Thoracic aorta (tissue), 2 donors: ENCODE data around the gene WNK4. TPM values are rescaled to one million over a fixed set of nuclear protein-coding genes. Genes with fewer than 3 reads are reported as not detected.

Experiments used
- ATAC-seq: fragments of 150-250 bp; one replicate; pipeline ENCODE4 v1.8.0; 2017; ENCODE audit warnings: low read depth; ENCODE audit not compliant: insufficient number of reproducible peaks, low FRiP score
- DNase-seq: peaks from one replicate; pipeline ENCODE4 v3.0.0-alpha.2; 2020; ENCODE audit warnings: low spot score
- H3K27ac ChIP-seq, 2 donors: fragments of 200-600 bp; sonication (generic); 1 replicate in 1 of 2; 2 replicates in 1 of 2; pipeline ENCODE4 v1.5.1; 2016; ENCODE audit warnings: mild to moderate bottlenecking in 2 of 2, moderate library complexity in 2 of 2
- H3K27me3 ChIP-seq: fragments of 200-600 bp; sonication (generic); replicated peaks from 2 replicates; pipeline ENCODE4 v1.6.0; 2016; ENCODE audit warnings: mild to moderate bottlenecking; ENCODE audit not compliant: insufficient read depth
- H3K36me3 ChIP-seq: fragments of 200-600 bp; sonication (generic); one replicate; pipeline ENCODE4 v1.5.1; 2016
- H3K4me1 ChIP-seq, 2 donors: fragments of 200-600 bp; sonication (generic); 1 replicate in 1 of 2; 2 replicates in 1 of 2; pipeline versions ENCODE4 v1.5.1 to v1.6.0; 2016; ENCODE audit warnings: low read depth in 2 of 2, mild to moderate bottlenecking in 1 of 2; ENCODE audit not compliant: control insufficient read depth in 1 of 2
- H3K4me3 ChIP-seq: fragments of 200-600 bp; sonication (generic); 2 replicates; pipeline ENCODE4 v1.5.1; 2016; ENCODE audit warnings: mild to moderate bottlenecking
- H3K9me3 ChIP-seq: fragments of 200-600 bp; sonication (generic); 2 replicates; pipeline ENCODE4 v1.5.1; 2016
- total RNA-seq, 2 donors: library from RNA; depleted of rRNA; stranded (reverse); fragments of >200 nt; gene quantifications; one replicate each; pipeline versions ENCODE4 v1.1.0 to v1.2.3, GENCODE V29; 2016
- TF ChIP-seq, protein P1 (sequence below): fragments of 200-600 bp; sonication (generic); IDR thresholded peaks from one replicate; pipeline ENCODE4 v1.5.1; 2019; ENCODE audit warnings: antibody characterized with exemption

The WNK4 gene
- total RNA-seq, 2 donors from 2014 or later = not detected

DNA sequence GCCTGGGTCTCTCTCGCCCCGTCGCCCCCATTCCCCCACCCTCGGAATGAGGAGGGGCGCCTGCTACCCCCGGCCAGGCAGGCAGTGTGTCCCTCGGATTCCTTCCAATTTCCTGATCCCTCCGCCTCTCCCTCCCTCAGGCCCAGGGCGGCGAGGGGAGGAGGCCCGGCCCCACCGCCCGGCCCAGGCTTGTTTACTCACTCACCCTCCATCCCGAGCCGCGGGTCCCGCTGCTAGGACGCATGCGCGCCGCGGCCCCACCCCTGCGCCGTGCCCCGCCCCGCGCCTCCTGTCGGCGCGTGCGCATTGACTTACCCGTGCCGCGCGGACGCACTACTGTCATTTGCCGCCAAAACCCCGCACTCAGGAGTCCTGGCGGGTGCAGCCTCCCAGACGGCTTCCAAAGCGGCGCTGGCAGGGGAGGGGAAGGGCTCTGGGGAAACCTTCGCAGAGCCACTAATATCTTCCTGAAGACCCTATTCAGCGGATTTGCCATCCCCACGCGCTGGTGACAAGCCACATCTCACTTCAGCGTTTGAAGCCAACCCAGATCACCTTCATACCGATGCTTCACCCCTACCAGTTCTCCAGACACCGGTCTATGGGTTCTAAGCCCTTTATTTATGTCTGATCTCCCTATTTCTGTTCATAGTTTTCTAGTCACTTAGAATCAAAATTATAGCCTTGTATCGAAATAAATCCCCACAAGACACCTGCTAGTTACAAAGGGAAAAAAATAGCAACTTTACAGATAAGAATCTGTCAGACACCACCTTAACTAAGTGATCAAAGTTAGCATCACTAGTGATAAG, 35.4 kb upstream of the WNK4 start, which contains the start of gene EZH1:
EZH1 (minus strand) TSS at position 235 of the 812 bp plus-strand sequence. CDS start 16,099 bp downstream, outside the sequence.
- Histone ChIP-seq H3K27ac (peak within 1 kb of the TSS; percentile 89 to 93), H3K4me1 (peaks cover 7 to 13% of the 10 kb centered on the region in 2 donors), H3K36me3 (no peaks in the 10 kb centered on the region), H3K4me3 (peak within 1 kb of the TSS; percentile 93), H3K9me3 (no peaks in the 10 kb centered on the region), H3K27me3 (no peaks in the 10 kb centered on the region)
- TF ChIP-seq, protein P1, sequence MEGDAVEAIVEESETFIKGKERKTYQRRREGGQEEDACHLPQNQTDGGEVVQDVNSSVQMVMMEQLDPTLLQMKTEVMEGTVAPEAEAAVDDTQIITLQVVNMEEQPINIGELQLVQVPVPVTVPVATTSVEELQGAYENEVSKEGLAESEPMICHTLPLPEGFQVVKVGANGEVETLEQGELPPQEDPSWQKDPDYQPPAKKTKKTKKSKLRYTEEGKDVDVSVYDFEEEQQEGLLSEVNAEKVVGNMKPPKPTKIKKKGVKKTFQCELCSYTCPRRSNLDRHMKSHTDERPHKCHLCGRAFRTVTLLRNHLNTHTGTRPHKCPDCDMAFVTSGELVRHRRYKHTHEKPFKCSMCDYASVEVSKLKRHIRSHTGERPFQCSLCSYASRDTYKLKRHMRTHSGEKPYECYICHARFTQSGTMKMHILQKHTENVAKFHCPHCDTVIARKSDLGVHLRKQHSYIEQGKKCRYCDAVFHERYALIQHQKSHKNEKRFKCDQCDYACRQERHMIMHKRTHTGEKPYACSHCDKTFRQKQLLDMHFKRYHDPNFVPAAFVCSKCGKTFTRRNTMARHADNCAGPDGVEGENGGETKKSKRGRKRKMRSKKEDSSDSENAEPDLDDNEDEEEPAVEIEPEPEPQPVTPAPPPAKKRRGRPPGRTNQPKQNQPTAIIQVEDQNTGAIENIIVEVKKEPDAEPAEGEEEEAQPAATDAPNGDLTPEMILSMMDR = peak; percentile 12
- ATAC-seq = peak; percentile 93
- peak; percentile 54 for DNase-seq

DNA sequence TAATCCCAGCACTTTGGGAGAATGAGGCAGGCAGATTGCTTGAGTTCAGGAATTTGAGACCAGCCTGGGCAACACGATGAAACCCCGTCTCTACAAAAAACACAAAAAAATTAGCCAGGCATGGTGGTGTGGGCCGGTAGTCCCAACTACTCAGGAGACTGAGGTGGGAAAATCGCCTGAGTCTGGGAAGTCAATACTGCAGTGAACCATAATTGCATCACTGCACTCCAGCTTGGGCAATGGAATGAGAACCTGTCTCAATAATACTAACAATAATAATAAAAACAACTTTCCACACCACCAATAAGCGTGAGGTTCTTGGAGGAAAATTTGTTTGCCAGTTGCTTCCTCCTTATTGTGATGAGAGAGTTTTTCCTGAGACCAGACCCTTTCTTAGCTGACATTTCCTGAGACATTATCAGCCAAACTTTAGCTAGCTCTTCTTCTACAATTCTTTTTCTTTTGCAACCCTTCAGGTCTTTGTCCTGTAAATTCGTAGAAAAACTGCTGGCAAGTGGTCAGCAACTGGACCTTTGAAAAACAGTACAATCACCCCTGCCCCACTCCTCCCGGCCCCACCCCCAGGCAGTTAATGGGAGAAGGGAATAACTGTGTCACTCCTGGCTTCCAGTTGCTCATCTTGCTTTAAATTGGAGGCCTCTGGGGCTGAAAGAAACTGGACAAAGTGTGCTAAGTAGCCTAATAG, 32.1 kb upstream of the WNK4 start:
- no peak overlapping the region for H3K4me3 ChIP-seq
- no peak for ATAC-seq
- H3K27me3 ChIP-seq = no peaks in the 10 kb centered on the region
- peaks cover 8 to 13% of the 10 kb centered on the region in 2 donors for H3K4me1 ChIP-seq
- H3K9me3 ChIP-seq = no peaks in the 10 kb centered on the region
- no peaks in the 10 kb centered on the region for H3K36me3 ChIP-seq
- H3K27ac ChIP-seq = peak overlapping the region in 1 of 2 donors; percentile 2
- DNase-seq = no peak
- TF ChIP-seq, protein P1 = no peak

DNA sequence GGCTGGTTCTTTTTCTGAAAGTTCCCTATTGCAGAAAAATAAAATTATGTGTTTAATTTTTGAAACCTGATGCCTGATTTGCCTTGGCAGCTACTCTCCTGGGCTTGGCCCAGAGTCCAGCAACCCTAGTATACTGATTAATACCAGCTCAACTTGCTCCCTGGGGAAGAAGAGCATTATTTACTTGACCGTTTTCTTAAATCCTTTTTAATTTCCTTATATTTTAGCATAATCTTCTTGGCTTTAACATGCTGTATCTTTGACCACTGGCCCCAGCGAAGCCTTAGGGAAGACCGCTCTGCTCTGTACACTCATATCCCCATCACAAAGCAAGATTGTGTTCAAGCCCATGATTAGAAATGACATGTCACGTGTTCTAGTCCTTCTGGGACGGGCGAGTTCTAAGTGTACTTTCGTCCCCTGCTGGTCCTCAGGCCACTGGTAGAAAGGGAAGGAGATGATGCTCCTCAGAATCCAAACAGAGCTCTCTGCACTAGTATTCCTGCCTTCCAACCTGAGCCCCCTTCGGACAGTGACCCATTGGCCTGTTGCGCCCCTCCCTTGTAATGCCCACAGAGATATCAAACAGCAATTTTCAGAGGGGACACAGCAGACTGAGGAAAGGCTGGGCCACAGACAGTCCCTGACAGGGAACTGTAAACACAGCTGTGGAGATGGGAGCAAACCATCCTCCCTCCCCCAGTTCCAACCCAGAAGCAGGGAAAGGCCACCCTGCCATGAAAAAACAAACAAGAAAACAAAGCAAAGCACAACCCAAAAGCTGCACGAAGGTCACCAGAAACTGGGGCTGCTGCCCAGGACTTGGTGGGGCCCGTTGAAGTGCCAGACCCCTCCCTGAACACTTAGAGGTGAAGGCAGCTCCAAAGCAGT, 31.3 kb upstream of the WNK4 start:
- H3K4me1 ChIP-seq = peaks cover 2 to 5% of the 10 kb centered on the region in 2 donors
- no peak overlapping the region for H3K27ac ChIP-seq
- no peak overlapping the region for H3K4me3 ChIP-seq
- no peak for DNase-seq
- no peaks in the 10 kb centered on the region for H3K27me3 ChIP-seq
- no peaks in the 10 kb centered on the region for H3K36me3 ChIP-seq
- TF ChIP-seq, protein P1 = no peak
- no peaks in the 10 kb centered on the region for H3K9me3 ChIP-seq
- ATAC-seq = no peak

DNA sequence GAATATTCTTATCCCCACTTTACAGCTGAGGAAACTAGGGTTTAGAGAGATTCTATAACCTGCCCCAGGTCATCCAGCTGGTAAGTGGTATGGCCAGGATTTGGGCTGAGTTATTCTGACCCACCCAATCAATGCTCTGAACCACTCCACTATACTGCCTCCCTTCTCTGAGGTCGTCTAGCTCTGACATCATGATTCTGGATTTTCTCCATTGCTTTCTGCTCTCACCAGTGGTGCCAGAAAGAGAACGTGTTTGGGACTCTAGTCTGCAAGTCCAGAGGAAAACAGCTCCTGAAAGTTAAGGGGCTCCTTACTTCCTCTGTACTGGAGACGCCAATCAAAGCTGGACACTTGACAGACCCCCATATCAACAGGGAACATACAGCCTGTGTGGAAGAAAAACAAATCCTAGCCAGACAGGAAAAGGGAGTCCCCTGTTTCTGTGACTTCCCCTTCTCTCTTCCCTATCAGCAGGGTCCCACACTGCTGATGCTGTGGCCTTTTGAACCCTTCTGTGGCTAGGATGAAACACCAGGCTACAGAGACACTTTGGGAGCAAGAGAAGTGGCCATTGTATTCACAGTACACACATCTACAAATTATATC, 29.6 kb upstream of the WNK4 start:
- DNase-seq (no peak), ATAC-seq (no peak)
- no peak overlapping the region for H3K4me3 ChIP-seq
- H3K36me3 ChIP-seq = no peaks in the 10 kb centered on the region
- H3K4me1 ChIP-seq = peaks cover 0 to 2% of the 10 kb centered on the region in 2 donors
- TF ChIP-seq, protein P1 = no peak
- no peaks in the 10 kb centered on the region for H3K27me3 ChIP-seq
- no peak overlapping the region for H3K27ac ChIP-seq
- no peaks in the 10 kb centered on the region for H3K9me3 ChIP-seq
